Upper lobe of left lung (tissue), 6 donors: ENCODE data around the gene RPL39. TPM values are rescaled to one million over a fixed set of nuclear protein-coding genes. Genes with fewer than 3 reads are reported as not detected.
"Not testable (repeated sequence)": the region's sequence is repeated elsewhere in the genome, so short reads cannot be mapped to it uniquely, and the experiment has no call there.

Source experiments
- ATAC-seq, 2 donors: fragments of 200-7000 bp; cut with Tn5 transposase; one replicate each; pipeline ENCODE4 v1.9.1; 2022; ENCODE audit warnings: mild to moderate bottlenecking in 2 of 2, moderate library complexity in 2 of 2; ENCODE audit not compliant: low FRiP score in 2 of 2
- DNase-seq, 2 donors: peaks; one replicate each; pipeline ENCODE4 v3.0.0-alpha.2; 2019 to 2020
- H3K27ac ChIP-seq, 4 donors: fragments of 200-600 bp; sonication (generic); one replicate each; pipeline ENCODE4 v1.5.1; 2016 to 2019
- H3K27me3 ChIP-seq, 4 donors: fragments of 200-600 bp; sonication (generic); one replicate each; pipeline ENCODE4 v1.5.1; 2017 to 2019
- H3K36me3 ChIP-seq, 4 donors: fragments of 200-600 bp; sonication (generic); one replicate each; pipeline ENCODE4 v1.5.1; 2016 to 2019
- H3K4me1 ChIP-seq, 4 donors: fragments of 200-600 bp; sonication (generic); one replicate each; pipeline ENCODE4 v1.5.1; 2018 to 2019
- H3K4me3 ChIP-seq, 4 donors: fragments of 200-600 bp; sonication (generic); one replicate each; pipeline ENCODE4 v1.5.1; 2017 to 2019; ENCODE audit warnings: mild to moderate bottlenecking in 2 of 4, moderate library complexity in 1 of 4
- H3K9me3 ChIP-seq, 4 donors: fragments of 200-600 bp; sonication (generic); one replicate each; pipeline ENCODE4 v1.5.1; 2018 to 2019
- EP300 ChIP-seq, 4 donors: sonication (generic); formaldehyde crosslinking; IDR thresholded peaks; one replicate each; pipeline ENCODE4 v1.5.1; 2017; ENCODE audit warnings: antibody characterized with exemption in 4 of 4, control low read depth in 2 of 4
- POLR2A ChIP-seq, 4 donors: fragments of 450-650 bp; IDR thresholded peaks; one replicate each; pipeline ENCODE4 v1.5.1; 2016 to 2017; ENCODE audit warnings: antibody characterized with exemption in 4 of 4, mild to moderate bottlenecking in 2 of 4
- POLR2AphosphoS5 ChIP-seq, 2 donors: sonication (generic); formaldehyde crosslinking; IDR thresholded peaks; one replicate each; pipeline ENCODE4 v1.5.1; 2017; ENCODE audit warnings: antibody characterized with exemption in 2 of 2
- WGBS, 2 donors: methylation state at CpG; one replicate each; pipeline ENCODE4 v1.1.5; 2017 to 2018; 5-methylcytosine and 5-hydroxymethylcytosine counted together
- small RNA-seq, 4 donors: library from RNA; depleted of rRNA; stranded (forward); fragments of <200 nt; gene quantifications; one replicate each; pipeline ENCODE3, GENCODE V24; 2016
- total RNA-seq, 6 donors: library from RNA; depleted of rRNA in 4 of 6; stranded (reverse); fragments of >200 nt in 4 of 6; gene quantifications; one replicate each; pipeline versions ENCODE4 v1.1.0 to v1.2.1, GENCODE V29; 2016 to 2021
- TF ChIP-seq, protein P1 (sequence below), 6 experiments: fragments of 450-650 bp in 4 of 6; fragments of 200-600 bp in 2 of 6; sonication (generic) in 2 of 6; IDR thresholded peaks; one replicate each; pipeline ENCODE4 v1.5.1; 2016 to 2019; ENCODE audit warnings: antibody characterized with exemption in 6 of 6
- donor health status: DM: no; HTN: no; CAD: no; lungs with moderate emphysema.
- donor health status: DM: no; HTN: yes; CAD: no; lungs with severe emphysema.

RPL39 gene
- total RNA-seq, 6 donors from 2014 or later: 332 to 2,261 (median 1,214) TPM

DNA sequence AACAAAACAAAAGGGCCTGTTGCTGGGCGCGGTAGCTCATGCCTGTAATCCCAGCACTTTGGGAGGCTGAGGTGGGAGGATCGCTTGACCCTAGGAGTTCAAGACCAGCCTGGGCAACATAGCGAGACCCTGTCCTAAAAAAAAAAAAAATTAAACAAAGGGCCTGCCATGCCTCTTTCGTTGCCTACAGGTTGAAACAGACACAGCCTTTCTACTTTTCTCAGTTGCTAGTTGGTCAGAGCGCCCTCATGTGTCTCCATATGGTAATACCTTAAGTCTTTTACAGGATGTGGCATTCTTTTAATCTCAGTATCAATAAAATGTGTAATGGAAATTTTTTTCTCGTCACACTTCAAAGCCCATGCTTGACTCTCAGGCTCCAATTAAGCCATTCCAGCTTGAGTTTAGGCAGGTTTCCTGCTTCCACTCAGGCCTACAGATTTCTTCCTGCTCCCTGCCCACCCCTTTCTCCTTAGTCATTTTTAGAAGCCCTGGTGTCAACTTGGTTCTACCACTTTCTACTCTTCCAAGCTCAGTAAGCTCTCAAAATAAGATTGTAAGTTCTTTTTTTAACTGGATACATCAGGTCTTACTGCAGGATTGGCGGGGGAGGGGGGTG is 37.7 kb downstream of the RPL39 start:
- Histone ChIP-seq H3K27ac (no peak overlapping the region), H3K4me1 (peaks cover 0 to 14% (median 4%) of the 10 kb centered on the region in 4 donors), H3K9me3 (no peaks in the 10 kb centered on the region), H3K27me3 (peaks cover 0 to 6% (median 0%) of the 10 kb centered on the region in 4 donors), H3K36me3 (no peaks in the 10 kb centered on the region), H3K4me3 (no peak overlapping the region)
- no peak for TF ChIP-seq EP300 (IDR thresholded peaks at IDR 0.05)
- TF ChIP-seq, protein P1, sequence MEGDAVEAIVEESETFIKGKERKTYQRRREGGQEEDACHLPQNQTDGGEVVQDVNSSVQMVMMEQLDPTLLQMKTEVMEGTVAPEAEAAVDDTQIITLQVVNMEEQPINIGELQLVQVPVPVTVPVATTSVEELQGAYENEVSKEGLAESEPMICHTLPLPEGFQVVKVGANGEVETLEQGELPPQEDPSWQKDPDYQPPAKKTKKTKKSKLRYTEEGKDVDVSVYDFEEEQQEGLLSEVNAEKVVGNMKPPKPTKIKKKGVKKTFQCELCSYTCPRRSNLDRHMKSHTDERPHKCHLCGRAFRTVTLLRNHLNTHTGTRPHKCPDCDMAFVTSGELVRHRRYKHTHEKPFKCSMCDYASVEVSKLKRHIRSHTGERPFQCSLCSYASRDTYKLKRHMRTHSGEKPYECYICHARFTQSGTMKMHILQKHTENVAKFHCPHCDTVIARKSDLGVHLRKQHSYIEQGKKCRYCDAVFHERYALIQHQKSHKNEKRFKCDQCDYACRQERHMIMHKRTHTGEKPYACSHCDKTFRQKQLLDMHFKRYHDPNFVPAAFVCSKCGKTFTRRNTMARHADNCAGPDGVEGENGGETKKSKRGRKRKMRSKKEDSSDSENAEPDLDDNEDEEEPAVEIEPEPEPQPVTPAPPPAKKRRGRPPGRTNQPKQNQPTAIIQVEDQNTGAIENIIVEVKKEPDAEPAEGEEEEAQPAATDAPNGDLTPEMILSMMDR (IDR thresholded peaks at IDR 0.05): peak in 4 of 6 experiments; percentile 13 to 42 (median 36)
- ATAC-seq (no peak), DNase-seq (no peak)
- WGBS, 2 donors: 55 to 60% methylated on average over 5 to 8 of the region's 8 CpGs

DNA sequence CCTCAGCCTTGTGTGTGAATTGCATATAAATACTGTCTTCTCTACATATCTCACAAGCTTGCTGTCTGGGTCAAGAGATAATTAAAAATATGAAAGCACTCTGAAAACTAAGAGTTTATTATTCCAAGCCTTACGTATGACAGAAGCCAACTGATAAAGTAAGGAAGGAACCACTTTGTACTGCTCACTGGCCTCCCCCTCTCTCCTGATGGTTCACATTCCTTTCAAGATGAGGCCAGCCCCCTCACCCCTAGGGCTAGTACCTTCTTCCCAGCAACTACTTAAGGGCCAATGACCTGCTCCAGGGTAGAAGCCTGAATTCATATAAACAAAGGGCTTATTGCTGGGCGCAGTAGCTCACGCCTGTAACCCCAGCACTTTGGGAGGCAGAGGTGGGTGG is 38.4 kb downstream of the RPL39 start:
- Histone ChIP-seq H3K4me1 (peaks cover 0 to 7% (median 4%) of the 10 kb centered on the region in 4 donors), H3K36me3 (no peaks in the 10 kb centered on the region), H3K27me3 (peaks cover 0 to under 1% (median 0%) of the 10 kb centered on the region in 4 donors), H3K9me3 (no peaks in the 10 kb centered on the region), H3K4me3 (no peak overlapping the region), H3K27ac (no peak overlapping the region)
- 91 to 100% methylated on average over 1 to 3 of the region's 3 CpGs for WGBS, 2 donors
- ATAC-seq (no peak), DNase-seq (no peak)
- TF ChIP-seq, protein P1 (IDR thresholded peaks at IDR 0.05): no peak
- TF ChIP-seq EP300 (IDR thresholded peaks at IDR 0.05) (no peak), POLR2AphosphoS5 (IDR thresholded peaks at IDR 0.05) (no peak), POLR2A (IDR thresholded peaks at IDR 0.05) (no peak)

DNA sequence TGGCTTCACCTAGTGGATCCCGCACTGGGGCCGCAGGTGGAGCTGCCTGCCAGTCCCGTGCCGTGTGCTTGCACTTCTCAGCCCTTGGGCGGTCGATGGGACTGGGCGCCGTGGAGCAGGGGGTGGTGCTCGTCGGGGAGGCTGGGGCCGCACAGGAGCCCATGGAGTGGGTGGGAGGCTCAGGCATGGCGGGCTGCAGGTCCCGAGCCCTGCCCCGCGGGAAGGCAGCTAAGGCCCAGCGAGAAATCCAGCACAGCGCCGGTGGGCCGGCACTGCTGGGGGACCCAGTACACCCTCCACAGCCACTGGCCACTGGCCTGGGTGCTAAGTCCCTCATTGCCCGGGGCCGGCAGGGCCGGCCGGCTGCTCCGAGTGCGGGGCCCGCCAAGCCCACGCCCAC is 40.7 kb downstream of the RPL39 start:
- not testable (repeated sequence) for H3K27ac ChIP-seq, H3K4me1 ChIP-seq, H3K9me3 ChIP-seq, H3K36me3 ChIP-seq, H3K4me3 ChIP-seq, ATAC-seq, H3K27me3 ChIP-seq
- WGBS, 2 donors: 84% methylated on average over 5 of the region's 27 CpGs; no CpG with 5 or more reads in 1 of the 2 donors
- DNase-seq: peak in 1 of 2 donors; percentile 35

DNA sequence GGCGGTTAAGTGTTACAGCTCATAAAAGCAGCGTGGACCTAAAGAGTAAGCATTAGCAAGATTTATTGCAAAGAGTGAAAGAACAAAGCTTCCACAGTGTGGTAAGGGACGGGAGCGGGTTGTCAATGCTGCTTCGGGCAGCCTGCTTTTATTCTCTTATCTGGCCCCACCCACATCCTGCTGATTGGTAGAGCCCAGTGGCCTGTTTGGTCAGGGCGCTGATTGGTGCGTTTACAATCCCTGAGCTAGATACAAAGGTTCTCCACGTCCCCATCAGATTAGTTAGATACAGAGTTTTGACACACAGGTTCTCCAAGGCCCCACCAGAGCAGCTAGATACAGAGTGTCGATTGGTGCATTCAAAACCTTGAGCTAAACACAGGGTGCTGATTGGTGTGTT is 41.3 kb downstream of the RPL39 start:
- ATAC-seq, H3K27ac ChIP-seq, DNase-seq, H3K36me3 ChIP-seq, H3K4me1 ChIP-seq, H3K27me3 ChIP-seq, H3K4me3 ChIP-seq, H3K9me3 ChIP-seq: not testable (repeated sequence)
- WGBS, 2 donors: 72 to 89% methylated on average over 6 to 9 of the region's 9 CpGs

DNA sequence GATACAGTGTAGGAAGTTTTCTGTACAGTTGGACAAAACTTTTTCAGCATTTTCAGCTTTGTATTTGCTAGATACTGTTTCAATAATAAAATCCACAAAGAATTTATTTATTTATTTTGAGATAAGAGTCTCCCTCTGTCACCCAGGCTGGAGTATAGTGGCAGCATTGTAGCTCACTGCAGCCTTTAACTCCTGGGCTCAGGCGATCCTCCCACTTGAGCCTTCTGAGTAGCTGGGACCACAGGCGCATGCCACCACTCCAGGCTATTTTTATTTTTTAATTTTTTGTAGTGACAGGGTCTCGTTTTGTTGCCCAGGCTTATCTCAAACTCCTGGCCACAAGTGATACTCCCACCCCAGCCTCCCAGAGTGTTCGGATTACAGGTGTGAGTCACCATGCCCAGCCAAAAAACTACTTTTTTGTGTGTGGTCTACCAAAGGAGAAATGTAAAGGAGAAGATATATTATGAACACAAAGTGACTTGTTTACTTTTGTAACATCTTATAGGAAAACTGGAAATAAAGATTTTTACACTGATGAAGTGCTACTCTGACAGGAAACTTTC is 46.1 kb downstream of the RPL39 start:
- DNase-seq: no peak
- no peaks in the 10 kb centered on the region for H3K36me3 ChIP-seq
- no peak for ATAC-seq
- no peaks in the 10 kb centered on the region for H3K9me3 ChIP-seq
- no peaks in the 10 kb centered on the region for H3K4me1 ChIP-seq
- H3K27ac ChIP-seq: no peak overlapping the region
- TF ChIP-seq POLR2A (IDR thresholded peaks at IDR 0.05) (no peak), EP300 (IDR thresholded peaks at IDR 0.05) (no peak), POLR2AphosphoS5 (IDR thresholded peaks at IDR 0.05) (no peak)
- TF ChIP-seq, protein P1 (IDR thresholded peaks at IDR 0.05): no peak
- no peaks in the 10 kb centered on the region for H3K27me3 ChIP-seq
- H3K4me3 ChIP-seq: no peak overlapping the region
- 71 to 77% methylated on average over 4 of the region's 4 CpGs for WGBS, 2 donors

DNA sequence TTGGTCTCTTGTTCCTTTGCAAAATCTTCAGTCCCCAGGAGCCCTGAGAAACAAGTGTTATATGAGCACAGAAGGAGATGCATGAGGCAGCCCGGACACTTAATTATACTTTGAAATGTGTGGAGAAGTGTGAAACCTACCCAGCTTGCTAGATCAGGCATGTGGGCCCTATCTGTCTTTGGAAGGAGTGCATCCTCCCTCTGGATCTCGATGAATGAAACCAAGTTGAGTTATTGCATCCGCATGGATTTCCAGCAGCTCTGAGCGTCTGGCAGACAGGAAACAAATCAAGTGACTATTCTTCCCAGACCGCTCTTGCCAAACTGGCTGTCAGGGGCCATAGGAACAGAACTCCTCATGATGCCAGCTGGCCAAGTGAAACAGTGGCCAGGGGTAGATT is 52.7 kb downstream of the RPL39 start:
- no peak for TF ChIP-seq POLR2AphosphoS5 (IDR thresholded peaks at IDR 0.05)
- H3K4me3 ChIP-seq: no peak overlapping the region
- no peaks in the 10 kb centered on the region for H3K36me3 ChIP-seq
- H3K27me3 ChIP-seq: no peaks in the 10 kb centered on the region
- no peak overlapping the region for H3K27ac ChIP-seq
- WGBS, 2 donors: 42 to 62% methylated on average over 3 to 5 of the region's 5 CpGs
- H3K4me1 ChIP-seq: no peaks in the 10 kb centered on the region
- ATAC-seq (no peak), DNase-seq (no peak)
- no peaks in the 10 kb centered on the region for H3K9me3 ChIP-seq

Small RNA genes within 50 kb of the gene (small RNA-seq; reads per million reads assigned to genes)
- gene SNORA69: 0 reads per million in 4 donors

Other genes starting within 250 kb of the RPL39 start
- 10 to 100 TPM; 22.1 to 55.5 (median 26.8) TPM for gene STEEP1, start 226.2 kb downstream of the RPL39 start, total RNA-seq
- gene UBE2A, start 217.1 kb downstream of the RPL39 start, total RNA-seq: 10 to 100 TPM; 15.0 to 48.6 (median 40.8) TPM
- gene NKRF, start 185.2 kb downstream of the RPL39 start, total RNA-seq: 10 to 100 TPM in 1 of 6 donors, 1 to 10 TPM in 5; 3.9 to 10.5 (median 7.0) TPM
- gene SEPTIN6, start 98.5 kb downstream of the RPL39 start, total RNA-seq: 10 to 100 TPM; 12.3 to 27.2 (median 21.4) TPM
- 10 to 100 TPM in 1 of 6 donors, 1 to 10 TPM in 5; 3.2 to 11.6 (median 4.1) TPM for gene SOWAHD, start 33.0 kb downstream of the RPL39 start, total RNA-seq
- 10 to 100 TPM in 2 of 6 donors, 1 to 10 TPM in 4; 3.5 to 14.7 (median 7.4) TPM for gene UPF3B, start 61.3 kb upstream of the RPL39 start, total RNA-seq
- gene RNF113A, start 80.1 kb upstream of the RPL39 start, total RNA-seq: 10 to 100 TPM in 5 of 6 donors, 1 to 10 TPM in 1; 3.1 to 15.2 (median 13.3) TPM
- 10 to 100 TPM; 32.5 to 76.7 (median 47.5) TPM for gene NDUFA1, start 80.2 kb upstream of the RPL39 start, total RNA-seq
- gene AKAP14, start 104.3 kb upstream of the RPL39 start, total RNA-seq: 10 to 100 TPM in 2 of 6 donors, 1 to 10 TPM in 2, under 1 TPM in 1, not detected in 1; 0.31 to 13.5 (median 3.0) TPM
- gene NKAP, start 152.1 kb upstream of the RPL39 start, total RNA-seq: 10 to 100 TPM in 1 of 6 donors, 1 to 10 TPM in 5; 5.8 to 14.7 (median 7.7) TPM